A172 (cell line): Measurements from ENCODE around the gene PKD2. TPM values are rescaled to one million over a fixed set of nuclear protein-coding genes. Genes with fewer than 3 reads are reported as not detected.
"Not testable (repeated sequence)": the region's sequence is repeated elsewhere in the genome, so short reads cannot be mapped to it uniquely, and the experiment has no call there.

ENCODE experiments used
- DNase-seq: peaks from one replicate; pipeline ENCODE4 v3.0.0-alpha.2; 2015; ENCODE audit warnings: low spot score
- total RNA-seq: library from RNA; depleted of rRNA; stranded (reverse); fragments of >200 nt; shearing (Covaris generic); gene quantifications from 2 replicates; pipeline ENCODE4 v1.2.3, GENCODE V29; 2014

The PKD2 gene
- total RNA-seq, 1 experiment from 2014 or later: 42.4 TPM

DNA sequence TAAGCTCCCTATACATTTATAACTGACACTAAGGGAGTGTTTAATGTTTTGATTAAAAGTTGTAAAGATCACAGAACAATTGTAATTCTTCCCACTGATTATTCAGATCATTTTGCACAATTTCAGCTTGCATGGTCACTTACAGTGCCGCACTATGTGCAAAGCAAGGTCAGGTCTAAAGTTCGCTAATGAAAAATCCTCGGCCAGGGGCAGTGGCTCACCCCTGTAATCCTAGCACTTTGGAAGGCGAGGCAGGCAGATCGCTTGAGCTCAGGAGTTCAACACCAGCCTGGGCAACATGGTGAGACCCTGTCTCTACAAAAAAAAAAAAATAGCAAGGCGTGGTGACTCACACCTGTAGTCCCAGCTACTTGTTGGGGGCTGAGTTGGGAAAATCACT is 57.0 kb downstream of the PKD2 start:
- DNase-seq: no peak

DNA sequence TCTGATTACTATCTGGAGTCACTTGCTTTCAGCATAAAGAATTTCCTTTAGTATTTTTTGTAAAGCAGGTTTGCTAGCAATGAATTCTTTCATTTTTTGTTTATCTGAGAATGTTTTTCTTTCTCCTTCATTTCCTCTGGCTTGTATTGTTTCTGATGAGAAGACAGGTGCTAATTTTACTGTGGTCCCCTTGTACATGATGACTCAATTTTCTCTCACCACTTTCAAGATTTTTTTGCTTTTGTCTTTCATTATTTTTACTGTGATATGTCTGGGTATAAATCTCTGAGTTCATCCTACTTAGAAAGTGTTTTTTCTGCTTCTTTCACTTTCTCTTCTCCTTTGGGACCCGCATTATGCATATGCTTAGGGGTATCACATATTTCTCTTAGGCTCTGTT is 62.6 kb downstream of the PKD2 start:
- DNase-seq: peak; percentile 1

DNA sequence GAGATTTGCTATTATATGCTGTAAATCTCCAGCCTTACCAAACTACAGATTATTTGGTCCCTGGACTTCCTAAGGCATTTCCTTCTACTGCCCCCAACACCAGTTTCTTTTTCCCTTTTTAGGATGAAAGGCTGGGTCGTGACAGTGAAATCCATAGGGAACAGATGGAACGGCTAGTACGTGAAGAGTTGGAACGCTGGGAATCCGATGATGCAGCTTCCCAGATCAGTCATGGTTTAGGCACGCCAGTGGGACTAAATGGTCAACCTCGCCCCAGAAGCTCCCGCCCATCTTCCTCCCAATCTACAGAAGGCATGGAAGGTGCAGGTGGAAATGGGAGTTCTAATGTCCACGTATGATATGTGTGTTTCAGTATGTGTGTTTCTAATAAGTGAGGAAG is 67.9 kb downstream of the PKD2 start:
- no peak for DNase-seq

DNA sequence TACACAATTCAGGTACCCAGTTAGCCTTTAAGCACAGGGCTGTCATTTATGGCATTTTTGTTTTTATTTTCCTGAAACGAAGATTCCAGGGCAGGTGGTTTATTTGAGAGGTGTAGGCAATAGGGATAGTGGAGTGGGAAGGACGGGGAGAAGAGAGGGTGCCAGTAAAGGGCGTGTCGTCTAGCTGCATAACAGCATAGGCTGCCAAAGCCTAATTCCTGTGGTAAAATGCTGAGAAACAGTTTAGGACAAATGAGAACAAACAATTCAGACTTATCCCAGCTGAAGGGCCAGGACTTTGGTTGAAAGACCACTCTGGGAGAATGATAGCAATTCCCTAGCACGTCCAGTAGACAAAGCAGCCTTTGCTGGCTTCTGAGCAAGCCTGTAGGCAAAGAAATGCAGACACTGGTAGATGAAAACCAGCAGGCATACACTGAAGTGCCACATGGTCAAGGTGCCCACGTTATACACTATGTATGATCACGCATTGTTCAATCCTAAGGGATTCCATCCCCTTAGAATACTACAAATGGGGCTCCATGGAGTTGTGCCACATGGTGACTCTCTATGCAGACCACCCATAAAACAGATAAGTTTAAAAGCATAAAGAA is 70.6 kb downstream of the PKD2 start:
- DNase-seq: no peak

DNA sequence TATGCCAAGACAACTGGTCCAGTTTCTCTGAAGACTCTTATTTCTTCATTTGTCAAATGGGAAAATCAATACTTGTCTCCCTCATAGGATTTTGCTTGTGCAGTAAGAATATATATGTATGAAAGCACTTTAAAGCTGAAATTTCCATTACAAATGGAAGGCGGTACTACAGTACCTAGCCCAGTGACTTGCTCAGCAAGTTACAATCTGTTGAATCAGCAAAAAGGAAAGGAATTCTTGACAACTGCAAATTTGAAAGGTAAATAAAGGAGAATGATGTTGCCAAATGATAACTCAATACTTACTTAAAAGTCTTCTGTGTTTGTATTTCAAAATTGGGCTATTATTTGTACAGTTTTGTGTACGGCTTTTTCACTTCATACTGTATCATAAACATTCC is 71.1 kb downstream of the PKD2 start:
- DNase-seq: no peak

DNA sequence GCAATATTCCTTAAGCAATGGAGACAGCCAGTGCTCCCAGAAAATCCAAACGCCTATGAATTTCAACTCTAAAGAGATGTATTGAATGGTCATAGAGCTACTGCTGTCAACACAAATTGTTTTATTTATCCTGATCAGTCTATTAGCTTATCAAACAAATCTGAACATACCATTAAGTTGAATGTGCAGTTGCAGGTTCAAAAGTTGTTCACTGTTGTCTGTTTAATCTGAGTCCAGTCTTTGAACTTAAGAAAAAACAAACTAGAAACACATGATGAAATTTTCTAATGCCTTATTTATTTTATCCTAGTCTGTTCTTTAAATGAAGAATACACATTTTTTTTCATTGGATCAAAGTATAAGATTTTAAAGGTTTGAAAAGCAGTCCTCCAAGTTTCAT is 73.2 kb downstream of the PKD2 start:
- no peak for DNase-seq

DNA sequence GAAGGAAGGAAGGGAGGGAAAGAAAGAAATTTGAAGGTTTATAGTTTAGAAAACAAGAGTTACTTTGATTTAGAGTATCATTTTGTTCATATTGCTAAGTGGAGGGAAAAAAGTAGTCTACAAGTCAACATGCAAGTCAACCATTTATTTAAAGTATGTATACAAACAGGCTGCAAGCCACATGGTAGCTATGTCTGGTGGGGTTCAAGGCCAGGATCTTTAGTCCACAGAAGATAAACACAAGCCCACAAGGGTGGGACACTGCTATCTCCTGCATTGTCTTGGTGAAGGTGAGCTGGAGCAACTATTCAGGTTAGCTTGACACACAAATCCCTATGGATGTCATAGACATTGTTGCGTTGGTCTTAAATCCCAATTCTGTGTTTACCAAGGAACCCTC is 79.6 kb downstream of the PKD2 start:
- DNase-seq: no peak

DNA sequence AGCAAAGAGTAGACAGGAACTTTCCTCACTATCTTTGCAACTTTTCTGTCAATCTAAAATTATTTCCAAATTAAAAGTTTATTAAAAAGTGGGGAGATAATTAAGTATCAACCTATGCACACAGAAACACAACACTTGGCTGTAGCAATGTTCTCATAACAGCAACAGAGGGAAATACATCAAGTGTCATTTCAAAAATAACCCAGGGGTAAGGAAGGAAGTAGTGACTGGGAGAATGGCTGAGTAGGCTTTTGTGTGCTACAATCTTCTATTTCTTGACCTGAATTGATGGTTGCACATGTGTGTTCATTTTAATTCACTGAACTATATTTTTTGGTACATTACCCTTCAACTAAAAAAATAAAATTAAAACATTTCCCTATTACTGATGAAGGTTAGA is 83.5 kb downstream of the PKD2 start:
- no peak for DNase-seq

DNA sequence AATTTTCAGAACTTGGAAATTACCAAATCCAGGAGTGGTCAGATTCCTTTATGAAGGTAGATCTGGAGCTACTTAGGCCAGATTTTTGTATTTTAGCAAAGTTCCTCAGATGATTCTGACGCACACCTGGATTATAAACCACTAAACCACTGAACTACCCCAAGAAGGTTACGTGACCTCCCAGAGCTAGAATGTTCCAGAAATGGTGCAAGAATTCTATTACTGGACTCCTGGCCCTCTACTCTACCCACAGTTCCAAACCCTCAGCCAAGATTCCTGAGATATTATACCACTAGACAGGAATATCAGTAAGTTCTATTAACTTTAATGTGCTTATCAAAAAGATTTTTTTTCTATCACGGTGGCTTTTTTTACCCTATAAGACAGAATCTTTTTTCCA is 83.9 kb downstream of the PKD2 start:
- DNase-seq: no peak

DNA sequence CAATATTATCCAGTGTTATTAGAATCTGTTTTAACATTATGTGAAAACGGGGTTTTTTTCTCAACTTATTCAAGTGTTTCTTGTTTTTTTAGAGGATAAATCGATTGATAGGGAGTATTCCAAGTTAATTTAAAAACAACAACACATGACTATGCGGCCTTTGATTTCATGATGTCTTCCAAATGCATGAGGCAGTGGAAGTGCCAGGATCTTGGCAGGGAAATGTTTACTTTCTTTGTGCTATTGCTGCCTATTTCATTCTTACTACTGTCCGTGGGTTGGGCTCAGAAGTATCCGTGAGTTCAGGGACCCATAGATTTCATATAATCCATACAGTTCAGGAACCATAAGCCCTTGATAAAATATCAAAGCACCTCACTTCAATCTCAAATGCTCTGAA is 86.4 kb downstream of the PKD2 start:
- no peak for DNase-seq

DNA sequence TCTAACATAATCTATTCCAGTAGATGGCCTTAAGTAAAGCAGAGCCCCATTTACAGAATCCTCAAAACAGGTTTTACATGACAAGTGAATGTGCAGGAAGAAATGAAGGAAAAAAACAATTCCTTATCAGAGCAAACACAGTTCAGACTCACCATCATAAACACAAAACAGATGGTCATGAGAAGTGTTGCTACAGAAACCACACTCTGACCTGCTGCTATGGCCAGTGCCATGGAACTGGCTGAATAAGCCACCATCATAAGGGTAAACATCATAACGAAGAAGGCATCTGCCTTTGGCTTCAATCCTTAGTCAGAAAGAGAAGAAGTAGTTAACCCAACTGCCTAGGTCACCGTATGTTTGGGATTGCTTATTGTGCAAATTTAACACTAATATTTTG is 89.9 kb downstream of the PKD2 start:
- no peak for DNase-seq

DNA sequence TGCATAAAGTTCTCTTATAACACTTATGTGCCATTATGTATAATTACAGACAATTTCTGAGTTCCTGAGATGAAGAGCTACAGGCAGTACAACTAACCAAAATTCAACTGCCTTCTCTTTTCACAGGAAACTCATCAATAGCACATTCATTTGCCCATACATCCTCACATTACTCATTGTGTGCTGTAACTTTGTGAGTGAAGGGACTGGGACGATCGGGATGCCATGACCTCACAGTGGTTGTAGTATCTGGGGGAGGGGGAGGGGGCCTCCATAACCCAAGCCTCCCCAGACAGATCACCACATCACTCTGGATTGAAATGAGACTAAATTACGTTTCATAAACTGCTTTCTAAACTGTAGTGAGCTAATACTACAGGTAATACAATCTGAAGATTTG is 90.3 kb downstream of the PKD2 start:
- no peak for DNase-seq

DNA sequence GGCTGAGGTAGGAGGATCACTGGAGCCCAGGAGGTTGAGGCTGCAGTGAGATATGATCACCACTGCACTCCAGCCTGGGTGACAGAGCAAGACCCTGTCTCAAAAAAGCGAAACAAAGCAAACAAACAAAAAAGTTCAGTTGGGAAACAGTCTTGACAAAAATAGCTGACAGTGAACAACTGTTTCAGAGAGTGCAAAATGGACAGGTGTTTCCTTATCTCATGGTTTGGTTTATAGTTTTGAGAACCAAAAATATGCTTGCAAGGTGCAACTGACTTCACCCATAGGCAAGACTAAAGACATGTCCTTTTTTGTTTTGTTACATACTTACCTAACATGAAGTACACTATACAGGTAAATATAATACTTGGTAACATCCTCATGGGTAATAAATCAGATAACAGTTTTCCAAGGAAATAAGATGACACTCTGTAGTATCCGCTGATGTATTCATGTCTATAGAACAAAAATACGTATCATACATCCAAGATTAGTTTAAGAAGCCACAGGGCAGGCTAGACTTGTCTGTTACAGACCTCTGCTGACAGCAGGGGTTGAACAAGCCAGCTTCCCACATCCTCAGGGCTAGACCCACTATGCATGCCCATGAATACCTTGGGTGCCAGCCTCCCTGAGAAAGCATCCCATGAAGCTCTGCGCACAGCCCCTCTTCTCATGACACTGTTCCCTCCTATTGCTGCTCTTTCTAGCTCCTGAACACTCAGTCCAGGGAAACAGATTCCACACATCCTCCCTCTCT is 91.7 kb downstream of the PKD2 start:
- no peak for DNase-seq

DNA sequence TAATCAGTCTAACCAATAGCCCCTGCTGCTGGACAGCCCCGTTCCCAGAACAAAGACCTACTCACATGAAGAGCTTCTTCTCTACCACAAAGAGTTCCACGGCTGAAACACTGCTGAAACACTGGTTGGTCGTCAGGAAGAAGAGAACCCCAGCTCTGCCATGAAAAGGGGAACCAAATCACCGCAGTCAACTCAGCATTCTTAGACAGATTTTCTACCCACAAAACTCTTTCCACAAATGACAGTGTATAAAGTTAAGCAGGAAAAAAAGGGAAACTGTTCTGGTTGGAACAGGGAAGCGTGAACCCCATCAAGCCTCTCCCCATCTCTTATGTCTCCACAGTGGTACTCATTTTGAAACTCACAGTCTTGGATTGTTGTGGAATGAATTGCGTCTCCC is 93.7 kb downstream of the PKD2 start:
- DNase-seq: no peak

DNA sequence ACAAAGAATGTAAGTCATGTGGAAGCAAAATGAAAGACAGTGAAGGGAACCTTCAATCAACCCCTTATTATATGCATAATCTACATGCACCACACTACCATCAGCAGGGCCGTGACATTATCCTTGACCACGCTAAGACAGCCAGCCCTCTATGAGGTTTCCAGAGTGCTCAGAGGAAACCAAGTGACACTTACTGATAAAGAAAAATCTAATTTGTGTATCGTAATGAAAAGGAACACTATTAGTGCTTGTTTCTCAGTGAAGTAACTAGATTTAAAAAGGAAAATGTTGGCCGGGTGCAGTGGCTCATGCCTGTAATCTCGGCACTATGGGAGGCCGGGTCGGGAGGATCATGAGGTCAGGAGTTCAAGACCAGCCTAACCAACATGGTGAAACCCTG is 94.6 kb downstream of the PKD2 start:
- no peak for DNase-seq

DNA sequence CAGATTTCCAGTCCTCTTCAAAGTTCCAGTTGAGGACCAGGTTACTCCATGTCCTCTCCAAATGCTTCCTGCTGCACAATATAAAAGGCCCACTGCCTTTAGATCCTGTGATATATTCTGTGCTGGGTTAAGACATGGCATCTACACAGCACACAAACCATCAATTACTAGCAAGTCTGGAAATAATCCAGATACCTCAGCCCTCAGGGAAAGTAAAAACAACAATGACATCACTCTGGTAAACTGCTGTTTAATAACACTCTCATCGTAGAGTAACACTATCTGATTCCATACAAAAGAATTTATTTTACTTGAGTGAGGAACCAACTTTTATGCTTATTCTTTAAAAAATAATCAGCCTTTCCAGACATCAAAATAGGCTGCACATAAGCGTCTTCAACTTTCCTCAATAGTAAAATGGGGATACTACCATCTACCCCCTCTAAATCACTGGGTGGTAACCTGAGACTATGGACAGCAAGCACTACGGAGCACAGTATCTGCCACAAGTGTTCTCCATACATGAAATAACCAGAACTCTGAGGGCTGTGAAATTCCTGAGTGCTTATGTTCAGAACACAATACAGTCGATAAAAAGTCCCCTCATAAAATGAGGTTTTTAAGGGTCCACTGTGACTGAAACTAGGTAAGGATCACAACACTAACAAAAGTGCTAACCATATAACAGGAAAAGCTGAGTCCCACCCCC is 97.6 kb downstream of the PKD2 start:
- peak; percentile 81 for DNase-seq

DNA sequence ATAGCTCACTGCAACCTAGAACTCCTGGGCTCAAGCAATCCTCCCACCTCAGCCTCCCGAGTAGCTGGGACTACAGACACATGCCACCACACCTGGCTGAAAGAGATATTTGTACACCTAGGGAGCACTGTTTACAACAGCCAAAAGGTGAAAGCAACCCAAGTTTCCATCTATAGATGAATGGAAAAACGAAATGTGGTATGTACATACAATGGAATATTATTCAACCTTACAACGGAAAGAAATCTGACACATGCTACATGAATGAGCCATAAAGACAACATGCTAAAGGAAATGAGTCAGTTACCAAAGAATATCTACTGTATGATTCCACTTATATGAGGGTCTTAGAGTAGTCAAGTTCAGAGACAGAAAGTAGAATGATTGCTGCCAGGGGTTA is 98.8 kb downstream of the PKD2 start:
- DNase-seq: no peak

DNA sequence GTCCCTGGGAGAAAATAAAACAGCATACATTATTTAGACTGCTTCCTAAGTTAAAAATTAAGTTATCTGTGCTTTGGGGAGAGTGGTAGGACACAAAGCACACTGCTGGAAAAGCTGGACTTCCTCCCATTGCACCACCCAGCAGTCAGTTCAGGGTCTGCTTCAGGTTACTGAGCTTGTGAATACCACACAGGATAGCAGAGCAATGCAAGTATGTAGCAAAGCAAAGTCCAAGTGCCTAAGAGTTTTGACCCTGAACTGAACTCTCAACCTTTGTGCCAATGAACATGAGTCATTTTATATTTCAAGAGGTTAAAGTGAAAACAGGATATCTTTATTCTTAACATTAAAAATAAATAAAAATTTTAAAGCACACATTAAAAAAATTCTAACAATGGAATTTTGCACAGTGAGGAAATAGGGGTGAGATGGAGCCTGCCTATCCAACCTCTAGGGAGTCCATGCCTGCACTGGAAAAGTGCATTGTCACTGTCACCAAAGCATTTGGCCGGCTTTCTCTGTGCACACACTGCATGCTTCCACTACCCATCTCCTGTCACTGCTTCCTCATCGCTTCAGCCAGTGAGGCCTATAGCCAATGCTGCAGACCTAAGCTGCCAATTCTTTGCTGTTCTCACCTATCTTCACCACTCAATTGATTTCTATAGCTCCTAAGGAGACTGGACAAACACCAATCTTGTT is 100.1 kb downstream of the PKD2 start:
- peak; percentile 4 for DNase-seq

DNA sequence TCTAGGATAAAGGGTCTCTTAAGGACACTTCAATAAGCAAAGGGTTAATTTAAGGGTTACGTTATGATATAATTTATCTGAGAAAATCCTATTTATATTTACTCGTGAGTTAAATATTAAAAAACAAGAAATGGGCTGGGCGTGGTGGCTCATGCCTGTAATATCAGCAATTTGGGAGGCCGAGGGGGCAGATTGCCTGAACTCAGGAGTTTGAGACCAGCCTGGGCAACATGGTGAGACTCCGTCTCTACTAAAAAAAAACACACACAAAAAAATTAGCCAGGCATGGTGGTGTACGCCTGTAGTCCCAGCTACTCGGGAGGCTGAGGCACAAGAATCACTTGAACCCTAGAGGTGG is 100.7 kb downstream of the PKD2 start:
- DNase-seq: not testable (repeated sequence)

DNA sequence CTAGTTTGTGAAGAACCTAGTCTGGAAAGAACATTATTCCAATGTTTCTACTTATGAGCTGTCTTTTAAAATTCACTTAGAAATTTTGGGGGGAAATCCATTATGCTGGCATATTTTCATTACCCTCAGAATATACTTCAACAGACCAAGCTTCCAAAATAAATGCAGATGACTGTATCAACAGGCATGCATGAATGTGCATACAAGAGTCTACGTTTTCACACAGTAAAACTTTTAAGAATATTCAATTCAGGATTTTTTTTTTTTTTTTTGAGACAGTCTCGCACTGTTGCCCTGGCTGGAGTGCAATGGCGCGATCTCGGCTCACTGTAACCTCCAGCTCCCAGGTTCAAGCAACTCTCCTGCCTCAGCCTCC is 101.3 kb downstream of the PKD2 start:
- no peak for DNase-seq

DNA sequence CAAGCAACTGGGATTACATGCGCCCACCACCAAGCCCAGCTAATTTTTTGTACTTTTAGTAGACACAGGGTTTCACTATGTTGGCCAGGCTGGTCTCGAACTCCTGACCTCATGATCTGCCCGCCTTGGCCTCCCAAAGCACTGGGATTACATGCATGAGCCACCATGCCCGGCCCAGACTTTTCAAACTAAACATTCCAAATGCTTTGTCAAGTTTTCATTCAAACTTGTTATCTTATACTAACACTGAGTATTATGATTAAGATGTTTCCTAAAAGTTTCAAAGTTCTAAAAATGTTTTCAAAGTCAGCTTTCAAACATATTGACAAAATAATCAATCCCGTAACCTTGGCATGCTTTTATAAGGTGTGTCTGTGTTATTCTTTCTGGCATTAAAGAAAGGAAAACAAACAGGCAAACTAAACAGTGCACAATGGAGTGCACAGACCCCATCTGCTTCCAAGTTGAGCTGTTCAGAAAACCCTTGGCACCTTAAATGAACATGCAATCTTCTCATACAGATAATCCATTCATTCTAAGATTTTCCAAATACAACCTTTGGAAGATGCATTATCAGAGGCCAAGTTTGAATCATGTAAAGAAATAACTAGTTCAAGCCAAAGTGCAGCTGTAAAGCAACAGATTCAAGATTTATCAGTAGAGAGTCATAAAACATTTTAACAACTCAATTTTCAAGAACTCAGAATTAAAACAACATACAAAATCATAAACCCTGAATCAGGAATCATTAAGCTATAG is 101.9 kb downstream of the PKD2 start:
- no peak for DNase-seq

DNA sequence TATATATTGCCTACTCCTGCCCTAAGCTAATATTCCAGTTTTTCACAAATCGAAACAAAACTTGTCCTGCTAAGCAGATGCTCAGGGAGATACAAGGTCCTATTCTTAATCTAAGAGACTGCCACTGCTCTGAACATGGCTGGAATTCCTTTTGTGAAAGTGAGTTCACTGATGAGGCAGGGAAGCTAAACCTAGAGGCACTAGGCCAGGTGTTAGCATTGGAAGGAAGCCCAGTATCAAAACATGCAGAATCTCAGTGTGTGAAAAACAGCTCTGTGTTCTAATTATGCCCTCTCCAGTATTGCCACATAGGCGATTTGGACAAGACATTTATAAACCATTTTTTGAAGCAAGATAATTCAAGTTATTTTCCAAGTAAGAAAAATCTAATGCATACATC is 103.4 kb downstream of the PKD2 start:
- no peak for DNase-seq
